AG04449 (cell line): Measurements from ENCODE around the gene CACNA1C.
A peak's percentile ranks its signal among the peaks of the same experiment; 100 is the strongest.

Experiments used
- CTCF ChIA-PET: fragments of 350-600 bp; formaldehyde crosslinking; extraction: SDS; loops from one replicate; lab custom pipeline; 2021; ENCODE audit warnings: antibody characterized with exemption; lab: Yijun Ruan, JAX
- POLR2A ChIA-PET: fragments of 400-600, 350-600 bp; formaldehyde crosslinking; extraction: SDS; loops from one replicate; lab custom pipeline; 2020; ENCODE audit warnings: antibody characterized with exemption, inconsistent platforms; lab: Yijun Ruan, JAX
- DNase-seq: peaks from one replicate; pipeline ENCODE4 v3.0.0-alpha.2; 2010; ENCODE audit warnings: low read depth, low spot score
- H3K4me3 ChIP-seq: 2 replicates; pipeline ENCODE4 v1.5.1; 2011; ENCODE audit warnings: low read depth, mild to moderate bottlenecking, control low read depth, low read length
- TF ChIP-seq, protein P1 (sequence below): IDR thresholded peaks from one replicate; pipeline ENCODE4 v1.5.1; 2011; ENCODE audit warnings: mild to moderate bottlenecking, moderate library complexity, low read length, control low read depth, inconsistent platforms; ENCODE audit not compliant: insufficient read depth; ENCODE audit errors: missing control alignments

Gene CACNA1C

DNA sequence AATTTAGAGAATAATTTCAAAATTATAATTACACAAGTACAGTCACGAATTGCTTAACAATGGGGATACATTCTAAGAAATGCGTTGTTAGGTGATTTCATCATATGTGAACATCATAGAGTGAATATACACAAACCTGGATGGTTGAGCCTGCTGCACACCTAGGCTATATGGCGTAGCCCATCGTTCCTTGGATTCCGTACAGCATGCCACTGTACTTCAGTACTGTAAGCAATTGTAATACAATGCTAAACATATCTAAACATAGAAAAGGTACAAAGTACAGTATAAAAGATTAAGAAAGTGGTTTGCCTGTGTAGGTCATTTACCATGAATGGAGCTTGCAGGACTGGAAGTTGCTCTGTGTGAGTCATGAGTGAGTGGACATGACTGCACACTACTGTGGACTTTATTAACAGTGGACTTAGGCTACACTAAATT is 286.2 kb downstream of the CACNA1C start:
- ChIA-PET POLR2A (interaction anchor here (0.6 kb wide), 1 partner anchor 9 kb away, joined by 3 read pairs; no protein-coding TSS in a partner anchor), CTCF (interaction anchor here (0.7 to 0.9 kb wide), 2 partner anchors 18 to 32 kb away, joined by 3 read pairs; no protein-coding TSS in a partner anchor)
- TF ChIP-seq, protein P1, sequence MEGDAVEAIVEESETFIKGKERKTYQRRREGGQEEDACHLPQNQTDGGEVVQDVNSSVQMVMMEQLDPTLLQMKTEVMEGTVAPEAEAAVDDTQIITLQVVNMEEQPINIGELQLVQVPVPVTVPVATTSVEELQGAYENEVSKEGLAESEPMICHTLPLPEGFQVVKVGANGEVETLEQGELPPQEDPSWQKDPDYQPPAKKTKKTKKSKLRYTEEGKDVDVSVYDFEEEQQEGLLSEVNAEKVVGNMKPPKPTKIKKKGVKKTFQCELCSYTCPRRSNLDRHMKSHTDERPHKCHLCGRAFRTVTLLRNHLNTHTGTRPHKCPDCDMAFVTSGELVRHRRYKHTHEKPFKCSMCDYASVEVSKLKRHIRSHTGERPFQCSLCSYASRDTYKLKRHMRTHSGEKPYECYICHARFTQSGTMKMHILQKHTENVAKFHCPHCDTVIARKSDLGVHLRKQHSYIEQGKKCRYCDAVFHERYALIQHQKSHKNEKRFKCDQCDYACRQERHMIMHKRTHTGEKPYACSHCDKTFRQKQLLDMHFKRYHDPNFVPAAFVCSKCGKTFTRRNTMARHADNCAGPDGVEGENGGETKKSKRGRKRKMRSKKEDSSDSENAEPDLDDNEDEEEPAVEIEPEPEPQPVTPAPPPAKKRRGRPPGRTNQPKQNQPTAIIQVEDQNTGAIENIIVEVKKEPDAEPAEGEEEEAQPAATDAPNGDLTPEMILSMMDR, result no peak
- H3K4me3 ChIP-seq, result no peak overlapping the region
- peak; percentile 45 for DNase-seq

DNA sequence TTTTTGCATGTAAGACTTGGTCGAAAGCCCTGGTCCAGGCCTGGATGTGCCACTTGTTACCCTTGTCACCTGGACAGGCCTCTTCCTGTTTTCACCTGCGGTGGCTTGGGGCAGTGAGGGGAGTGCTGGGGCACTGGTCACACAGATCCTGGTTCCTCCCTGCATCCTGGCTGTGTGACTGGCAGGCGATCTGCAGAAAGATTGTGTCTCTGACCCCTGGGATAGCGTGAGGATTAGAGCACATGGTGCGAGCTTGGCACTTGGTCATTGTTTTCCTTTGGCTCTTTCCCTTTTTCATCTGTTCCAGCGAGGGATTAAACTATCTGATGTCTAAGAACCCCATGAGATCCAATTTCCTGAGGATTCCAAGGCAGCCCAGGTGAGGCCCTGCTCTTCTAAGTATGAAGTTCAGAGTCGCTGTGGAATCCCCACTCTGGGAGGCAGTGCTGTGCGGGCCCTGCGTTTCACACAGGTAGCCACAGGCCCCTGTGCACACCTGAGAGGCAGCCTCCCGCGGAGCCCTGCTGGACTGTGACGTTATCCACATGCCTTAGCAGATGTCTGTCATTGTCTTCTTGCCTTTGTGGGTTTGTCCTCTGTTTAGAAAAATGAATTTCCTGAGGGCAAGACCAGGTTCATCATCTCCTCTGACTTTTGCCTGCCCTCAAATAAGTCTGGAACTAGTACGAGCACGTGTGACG is 288.4 kb downstream of the CACNA1C start:
- no peak overlapping the region for H3K4me3 ChIP-seq
- TF ChIP-seq, protein P1, result no peak
- POLR2A ChIA-PET, result no interaction called here
- no peak for DNase-seq
- CTCF ChIA-PET, result interaction anchor here (0.6 kb wide), 1 partner anchor 14 kb away, joined by 3 read pairs; no protein-coding TSS in a partner anchor

DNA sequence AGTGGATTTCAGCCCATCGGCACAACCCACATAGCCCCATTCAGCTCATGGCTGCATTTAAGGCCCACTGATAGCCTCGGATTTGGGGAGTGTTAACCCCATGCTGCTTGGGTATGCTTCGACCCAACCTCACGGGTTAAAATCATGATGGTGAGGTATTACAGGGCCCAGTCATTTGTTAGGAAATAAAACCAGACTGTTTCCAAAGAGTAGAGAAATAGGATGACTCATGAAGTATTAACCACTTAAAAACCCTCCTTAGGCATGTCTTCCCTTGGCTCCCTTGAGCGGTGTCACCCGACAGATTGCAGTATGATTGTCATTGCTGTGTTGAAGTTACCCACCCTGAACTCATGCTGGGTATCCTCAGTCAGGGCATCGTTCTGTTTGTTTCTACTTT is 289.1 kb downstream of the CACNA1C start:
- TF ChIP-seq, protein P1, result no peak
- POLR2A ChIA-PET, result no interaction called here
- CTCF ChIA-PET, result interaction anchor here (0.6 kb wide), 1 partner anchor 13 kb away, joined by 3 read pairs; no protein-coding TSS in a partner anchor
- H3K4me3 ChIP-seq, result no peak overlapping the region
- peak; percentile 40 for DNase-seq

DNA sequence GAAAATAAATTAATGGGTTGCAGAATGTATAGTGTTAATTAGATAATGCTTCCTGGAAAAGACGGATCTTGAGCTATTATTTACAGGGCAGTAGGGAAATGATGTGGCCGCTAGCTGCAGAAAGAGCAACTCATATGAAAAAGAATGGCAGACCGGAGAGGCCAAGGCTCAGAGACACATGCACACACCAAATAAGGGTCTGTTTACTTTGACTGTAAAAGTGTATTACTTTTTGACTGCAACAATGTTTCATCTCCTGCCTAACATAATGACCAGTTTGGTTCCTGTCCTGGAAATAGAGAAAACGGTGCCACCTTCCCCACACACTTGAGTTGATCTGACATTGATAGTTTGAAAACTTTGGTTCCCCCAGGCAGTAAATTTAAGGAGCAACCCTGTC is 290.9 kb downstream of the CACNA1C start:
- DNase-seq, result no peak
- TF ChIP-seq, protein P1, result no peak
- ChIA-PET CTCF (interaction anchor here (1.0 to 1.5 kb wide), 2 partner anchors 9 to 14 kb away, joined by 3 to 4 read pairs; no protein-coding TSS in a partner anchor), POLR2A (no interaction called here)
- no peak overlapping the region for H3K4me3 ChIP-seq

DNA sequence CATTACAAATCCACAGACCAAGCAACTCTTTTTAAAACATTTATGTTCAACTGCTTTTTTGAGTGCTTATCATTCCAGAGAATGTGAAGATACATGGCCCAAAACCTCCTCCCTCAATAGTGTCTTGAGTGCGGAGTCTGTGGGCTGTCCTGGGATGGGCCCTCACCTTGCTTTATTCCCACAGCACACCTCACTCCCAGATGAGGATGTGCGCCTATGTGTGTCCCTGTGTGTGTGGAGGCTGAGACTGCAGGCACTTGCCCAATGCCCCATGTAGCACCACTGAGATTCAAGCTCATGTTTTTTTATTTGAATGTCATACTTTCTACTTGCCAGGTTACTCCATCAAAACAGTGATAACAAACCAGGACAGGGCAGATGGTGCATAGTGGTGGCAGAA is 291.7 kb downstream of the CACNA1C start:
- H3K4me3 ChIP-seq, result no peak overlapping the region
- TF ChIP-seq, protein P1, result no peak
- ChIA-PET POLR2A (interaction anchor here (0.6 kb wide), 1 partner anchor 179 kb away, joined by 3 read pairs; no protein-coding TSS in a partner anchor), CTCF (interaction anchor here (1.0 to 1.5 kb wide), 2 partner anchors 10 to 13 kb away, joined by 3 to 4 read pairs; no protein-coding TSS in a partner anchor)
- no peak for DNase-seq

DNA sequence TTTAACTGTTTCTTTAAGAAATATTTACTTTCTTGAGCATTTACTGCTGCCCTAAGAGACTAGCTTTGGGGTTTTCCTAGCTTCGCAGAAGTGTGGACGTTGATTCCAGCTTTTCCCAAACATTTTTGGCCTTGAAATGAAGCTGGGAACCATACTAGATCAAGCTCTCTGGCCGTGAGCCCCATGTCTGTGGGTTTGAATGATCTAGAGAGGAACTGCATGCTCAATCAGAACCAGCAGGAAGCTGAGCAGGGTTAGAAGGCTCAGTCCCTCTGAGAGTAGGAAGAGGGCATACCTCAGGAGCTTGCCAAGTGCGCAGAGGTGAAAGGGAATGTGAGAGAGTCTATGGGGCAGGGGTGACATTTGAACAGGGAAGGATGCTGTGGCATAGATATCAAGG is 292.1 kb downstream of the CACNA1C start:
- POLR2A ChIA-PET, result interaction anchor here (0.6 kb wide), 1 partner anchor 179 kb away, joined by 3 read pairs; no protein-coding TSS in a partner anchor
- no peak overlapping the region for H3K4me3 ChIP-seq
- DNase-seq, result no peak
- TF ChIP-seq, protein P1, result no peak
- CTCF ChIA-PET, result no interaction called here
